ENCODE measurements around the gene IL1F10.

IL1F10 gene

DNA sequence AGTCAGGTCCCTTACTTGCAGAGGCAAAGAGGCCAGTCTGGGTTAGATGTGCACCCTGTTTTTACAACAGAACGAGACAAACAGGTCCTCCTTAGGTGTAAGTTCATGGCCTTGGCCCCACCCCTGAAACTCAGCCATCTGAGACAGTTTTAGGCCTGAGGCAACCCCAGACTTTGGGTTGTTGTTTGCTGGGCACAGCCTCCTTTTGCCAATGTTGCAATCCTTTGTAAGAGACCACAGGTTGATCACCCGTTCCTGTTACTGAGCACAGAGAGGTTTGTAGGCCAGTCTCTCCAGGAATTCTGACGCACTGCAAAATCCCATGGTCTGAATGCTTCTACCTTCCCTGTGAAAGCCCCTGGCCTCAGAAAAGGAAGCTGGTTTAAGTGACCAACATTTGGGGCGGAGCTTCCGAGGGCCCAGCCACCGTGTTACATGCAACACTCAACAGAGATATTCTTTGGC, 44.1 kb downstream of the IL1F10 start:
- in situ Hi-C loops (cut with MboI; ENCODE audit: low sequenced_read_pairs): no loop called here

DNA sequence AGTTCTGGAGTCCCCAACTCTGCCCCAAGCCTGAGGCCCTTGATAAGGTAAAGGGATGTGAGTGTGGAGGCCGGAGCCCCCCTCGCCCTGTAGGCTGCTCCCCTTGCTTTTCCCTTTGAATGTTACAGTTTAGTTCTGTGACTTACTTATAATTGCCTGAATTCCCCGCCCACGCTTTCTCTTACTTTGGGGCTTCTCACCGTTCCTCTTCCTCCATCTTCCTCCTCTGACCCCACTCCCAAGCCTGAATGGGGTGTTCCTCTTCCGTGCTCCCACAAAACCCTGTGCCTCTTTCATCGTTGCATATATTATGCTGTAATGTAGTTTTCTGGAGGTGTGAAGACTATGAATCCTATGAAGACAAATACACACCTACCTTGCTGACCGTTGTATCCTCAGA, 44.7 kb downstream of the IL1F10 start:
- in situ Hi-C loops (cut with MboI; ENCODE audit: low sequenced_read_pairs): no loop called here

DNA sequence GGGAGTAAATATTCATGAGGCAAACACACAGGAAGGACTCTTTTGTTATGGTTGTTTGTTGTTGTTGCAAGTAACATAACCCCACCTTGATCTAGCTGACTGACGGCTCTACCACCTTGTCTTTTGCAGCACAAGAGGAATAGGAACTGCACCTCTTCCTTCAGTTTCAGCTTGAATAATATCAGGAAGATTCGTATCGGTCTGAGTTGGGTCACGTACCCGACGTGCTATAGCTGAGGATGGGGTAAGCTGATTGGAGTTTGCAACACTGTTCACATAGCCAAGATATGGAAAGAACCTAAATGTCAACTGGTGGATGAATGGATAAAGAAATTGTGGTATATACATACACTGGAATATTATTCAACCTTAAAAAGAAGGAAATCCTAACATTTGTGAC, 45.1 kb downstream of the IL1F10 start:
- in situ Hi-C loops (cut with MboI; ENCODE audit: low sequenced_read_pairs): no loop called here

DNA sequence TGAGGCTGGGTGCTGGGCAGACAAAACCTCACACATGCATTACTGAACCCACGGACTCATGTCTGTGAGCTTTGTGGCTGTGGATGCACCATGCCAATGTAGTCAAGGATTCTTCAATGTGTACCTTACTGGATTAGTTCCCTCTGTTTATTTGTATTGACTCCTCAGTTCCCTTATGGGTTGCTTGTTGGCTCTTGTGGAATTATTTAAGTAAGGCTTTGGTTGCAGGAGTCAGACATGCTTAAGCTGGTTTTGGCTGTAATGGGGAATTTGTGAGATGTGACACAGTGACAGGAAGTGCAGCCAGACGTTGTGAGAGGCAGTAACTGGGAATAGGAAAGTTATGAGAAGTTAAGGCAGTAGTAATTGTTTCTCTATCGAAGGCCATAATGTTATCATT, 46.0 kb downstream of the IL1F10 start:
- in situ Hi-C loops (cut with MboI; ENCODE audit: low sequenced_read_pairs): no loop called here

DNA sequence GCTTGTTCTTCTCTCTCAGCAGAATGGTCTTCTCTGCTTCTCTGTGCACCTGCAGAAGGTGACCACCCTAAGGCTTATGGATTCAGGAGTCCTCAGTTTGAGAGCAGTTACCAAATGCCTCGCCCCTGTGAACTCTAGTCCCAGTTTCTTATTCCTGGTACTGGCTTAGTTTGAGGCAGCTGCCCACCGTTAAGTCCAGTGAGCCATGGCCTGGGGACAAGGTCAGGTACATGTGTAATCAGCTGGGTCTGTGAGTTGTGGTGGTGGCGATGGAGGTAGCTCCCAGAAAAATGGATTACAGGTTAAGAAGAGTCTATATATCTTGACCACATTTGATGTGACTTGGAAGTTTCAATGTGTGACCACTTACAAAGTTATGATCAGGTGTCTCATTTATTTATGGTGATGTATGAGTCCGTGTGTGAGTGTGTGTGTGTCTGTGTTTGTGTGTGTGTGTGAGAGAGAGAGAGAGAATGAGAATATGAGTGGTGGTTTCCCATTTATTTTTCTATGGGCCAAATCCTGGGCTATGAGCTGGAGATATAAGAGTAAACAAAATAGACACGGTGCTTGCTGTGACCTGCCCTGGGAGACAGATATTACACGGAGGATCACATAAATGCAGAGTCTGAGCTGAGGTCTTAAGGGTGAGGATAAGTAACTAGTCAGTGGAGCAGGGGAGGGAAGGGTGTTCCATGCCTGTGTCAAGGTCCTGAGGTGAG, 46.6 kb downstream of the IL1F10 start:
- in situ Hi-C loops (cut with MboI; ENCODE audit: low sequenced_read_pairs): no loop called here

DNA sequence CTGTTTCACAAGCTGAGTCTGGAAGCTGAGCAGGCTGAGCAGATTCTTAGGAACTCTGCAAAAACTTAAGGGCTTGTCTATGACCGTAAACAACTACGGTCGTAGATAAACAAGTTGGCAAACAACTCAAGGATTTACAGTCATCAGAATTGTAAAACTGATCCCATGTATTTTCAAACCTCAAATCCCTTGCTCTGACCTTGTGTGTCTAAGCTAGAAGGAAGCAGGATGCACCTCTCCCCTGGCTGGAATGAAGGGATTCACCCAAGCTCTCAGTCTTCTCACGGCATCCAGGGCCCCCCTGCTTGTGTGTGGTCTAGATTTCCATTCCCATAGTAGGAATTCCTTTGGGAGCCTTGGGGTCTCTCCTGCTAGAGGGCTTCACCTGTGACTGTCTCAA, 47.2 kb downstream of the IL1F10 start:
- in situ Hi-C loops (cut with MboI; ENCODE audit: low sequenced_read_pairs): no loop called here

GRCh38 chr2:113116100-113116958, 48.6 kb downstream of the IL1F10 start:
- in situ Hi-C loops (cut with MboI; ENCODE audit: low sequenced_read_pairs): no loop called here

GRCh38 chr2:113117541-113118262, 49.9 kb downstream of the IL1F10 start:
- in situ Hi-C loops (cut with MboI; ENCODE audit: low sequenced_read_pairs): no loop called here

DNA sequence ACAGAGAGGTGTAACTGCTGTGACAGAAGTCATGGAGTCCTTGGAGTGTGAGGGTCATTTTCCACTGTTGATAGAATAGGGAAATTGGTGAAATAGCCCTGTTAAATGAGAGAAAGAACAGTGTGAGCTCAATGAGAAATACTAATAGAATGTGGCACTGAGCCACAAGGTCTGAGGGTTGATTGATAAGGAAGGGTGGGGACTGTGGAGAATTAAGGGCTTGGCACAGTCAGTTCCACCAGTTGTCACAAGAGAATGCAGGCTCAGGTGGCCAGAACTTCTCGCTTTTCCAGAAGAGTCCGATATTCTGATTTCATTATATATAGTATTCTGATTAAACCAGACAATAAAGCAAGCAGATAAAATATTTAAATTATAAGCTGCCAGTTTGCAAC, 50.5 kb downstream of the IL1F10 start:
- in situ Hi-C loops (cut with MboI; ENCODE audit: low sequenced_read_pairs): no loop called here

- in situ Hi-C loops (cut with MboI; ENCODE audit: low sequenced_read_pairs): no loop called here
Observed at GRCh38 chr2:113119111-113119510, 51.3 kb downstream of the IL1F10 start.

- in situ Hi-C loops (cut with MboI; ENCODE audit: low sequenced_read_pairs): no loop called here
Observed at GRCh38 chr2:113120861-113121260, 53.1 kb downstream of the IL1F10 start.

DNA sequence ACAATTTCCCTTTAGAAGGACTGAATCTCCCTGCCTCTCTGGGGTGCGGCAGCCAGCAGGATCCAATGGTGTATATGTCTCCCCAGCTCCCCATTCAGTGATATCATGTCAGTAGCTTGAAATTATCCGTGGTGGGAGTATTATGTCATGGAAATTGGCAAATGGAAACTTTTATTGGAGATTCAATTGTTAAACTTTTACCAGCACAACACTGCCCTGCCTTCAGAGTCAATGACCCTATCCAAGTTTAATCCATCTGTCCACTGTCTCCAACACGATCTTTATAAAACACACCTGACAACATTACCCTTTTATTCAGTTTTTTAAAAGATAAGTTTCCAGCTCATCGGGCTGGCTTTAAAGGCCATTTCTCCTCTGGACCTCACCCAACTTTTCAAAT, 54.6 kb downstream of the IL1F10 start:
- in situ Hi-C loops (cut with MboI; ENCODE audit: low sequenced_read_pairs): no loop called here

- in situ Hi-C loops (cut with MboI; ENCODE audit: low sequenced_read_pairs): no loop called here
Observed at GRCh38 chr2:113123726-113124125, 56.0 kb downstream of the IL1F10 start.

- in situ Hi-C loops (cut with MboI; ENCODE audit: low sequenced_read_pairs): no loop called here
Observed at GRCh38 chr2:113124181-113124961, 56.6 kb downstream of the IL1F10 start.

All from HL-60/S4 treated with phorbol 12-myristate 13-acetate at 8.2 ng/mL for 4 days and 3 days (cell line).